Upper lobe of left lung (tissue), 4 donors: ENCODE measurements around the gene C1QTNF3.

Experiments
- EP300 ChIP-seq, 4 donors: sonication (generic); formaldehyde crosslinking; IDR thresholded peaks; one replicate each; pipeline ENCODE4 v1.5.1; 2017; ENCODE audit warnings: antibody characterized with exemption in 4 of 4, control low read depth in 2 of 4
- POLR2A ChIP-seq, 4 donors: fragments of 450-650 bp; IDR thresholded peaks; one replicate each; pipeline ENCODE4 v1.5.1; 2016 to 2017; ENCODE audit warnings: antibody characterized with exemption in 4 of 4, mild to moderate bottlenecking in 2 of 4
- POLR2AphosphoS5 ChIP-seq, 2 donors: sonication (generic); formaldehyde crosslinking; IDR thresholded peaks; one replicate each; pipeline ENCODE4 v1.5.1; 2017; ENCODE audit warnings: antibody characterized with exemption in 2 of 2
- TF ChIP-seq, protein P1 (sequence below), 6 experiments: fragments of 450-650 bp in 4 of 6; fragments of 200-600 bp in 2 of 6; sonication (generic) in 2 of 6; IDR thresholded peaks; one replicate each; pipeline ENCODE4 v1.5.1; 2016 to 2019; ENCODE audit warnings: antibody characterized with exemption in 6 of 6

DNA sequence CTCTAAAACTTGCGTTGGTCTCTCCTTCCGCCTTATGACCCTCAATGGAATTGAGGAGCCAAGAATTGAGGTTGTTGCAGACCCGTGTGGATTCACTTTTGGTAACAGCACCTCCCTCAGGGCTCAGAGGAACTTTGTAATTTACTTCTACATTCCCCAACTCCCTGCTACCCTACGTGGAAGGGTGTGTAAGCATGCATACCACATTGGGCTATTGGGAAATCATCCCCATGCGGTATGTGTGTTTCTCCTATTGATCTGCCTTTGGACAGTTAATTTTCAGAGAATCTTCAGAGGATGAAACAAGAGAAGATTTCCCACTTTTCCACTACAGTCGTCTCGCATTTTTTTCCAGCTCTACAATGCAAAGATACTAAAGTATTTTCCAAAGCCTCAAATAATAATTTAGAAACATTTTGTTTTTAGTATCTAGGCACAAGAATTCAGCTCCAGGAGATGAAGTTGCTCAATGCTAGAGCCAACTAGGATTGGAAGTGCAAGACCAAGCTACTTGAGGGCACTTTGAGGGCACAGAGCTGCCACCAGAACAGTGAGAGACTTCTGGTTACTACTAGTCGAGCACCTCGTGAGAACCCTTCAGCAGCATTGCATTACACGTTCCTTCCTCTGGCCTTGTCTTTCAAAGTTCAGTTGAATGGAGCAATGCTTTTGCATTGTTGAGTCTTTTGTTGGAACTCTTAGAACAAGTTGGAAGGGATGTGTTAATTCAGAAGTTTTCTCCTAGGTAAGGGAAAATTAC, 3.4 kb downstream of the C1QTNF3 start:
- TF ChIP-seq, protein P1, sequence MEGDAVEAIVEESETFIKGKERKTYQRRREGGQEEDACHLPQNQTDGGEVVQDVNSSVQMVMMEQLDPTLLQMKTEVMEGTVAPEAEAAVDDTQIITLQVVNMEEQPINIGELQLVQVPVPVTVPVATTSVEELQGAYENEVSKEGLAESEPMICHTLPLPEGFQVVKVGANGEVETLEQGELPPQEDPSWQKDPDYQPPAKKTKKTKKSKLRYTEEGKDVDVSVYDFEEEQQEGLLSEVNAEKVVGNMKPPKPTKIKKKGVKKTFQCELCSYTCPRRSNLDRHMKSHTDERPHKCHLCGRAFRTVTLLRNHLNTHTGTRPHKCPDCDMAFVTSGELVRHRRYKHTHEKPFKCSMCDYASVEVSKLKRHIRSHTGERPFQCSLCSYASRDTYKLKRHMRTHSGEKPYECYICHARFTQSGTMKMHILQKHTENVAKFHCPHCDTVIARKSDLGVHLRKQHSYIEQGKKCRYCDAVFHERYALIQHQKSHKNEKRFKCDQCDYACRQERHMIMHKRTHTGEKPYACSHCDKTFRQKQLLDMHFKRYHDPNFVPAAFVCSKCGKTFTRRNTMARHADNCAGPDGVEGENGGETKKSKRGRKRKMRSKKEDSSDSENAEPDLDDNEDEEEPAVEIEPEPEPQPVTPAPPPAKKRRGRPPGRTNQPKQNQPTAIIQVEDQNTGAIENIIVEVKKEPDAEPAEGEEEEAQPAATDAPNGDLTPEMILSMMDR (IDR thresholded peaks at IDR 0.05) = no peak
- TF ChIP-seq POLR2AphosphoS5 (IDR thresholded peaks at IDR 0.05) (no peak), EP300 (IDR thresholded peaks at IDR 0.05) (peak in 1 of 4 donors; percentile 20), POLR2A (IDR thresholded peaks at IDR 0.05) (no peak)
